GM03348 (cell line): ENCODE data around the gene NWD2.
A peak's percentile ranks its signal among the peaks of the same experiment; 100 is the strongest.
"Not testable (repeated sequence)": the region's sequence is repeated elsewhere in the genome, so short reads cannot be mapped to it uniquely, and the experiment has no call there.

Experiments used
- DNase-seq: peaks from one replicate; pipeline ENCODE4 v3.0.0; 2012; ENCODE audit warnings: low spot score

The NWD2 gene, protein sequence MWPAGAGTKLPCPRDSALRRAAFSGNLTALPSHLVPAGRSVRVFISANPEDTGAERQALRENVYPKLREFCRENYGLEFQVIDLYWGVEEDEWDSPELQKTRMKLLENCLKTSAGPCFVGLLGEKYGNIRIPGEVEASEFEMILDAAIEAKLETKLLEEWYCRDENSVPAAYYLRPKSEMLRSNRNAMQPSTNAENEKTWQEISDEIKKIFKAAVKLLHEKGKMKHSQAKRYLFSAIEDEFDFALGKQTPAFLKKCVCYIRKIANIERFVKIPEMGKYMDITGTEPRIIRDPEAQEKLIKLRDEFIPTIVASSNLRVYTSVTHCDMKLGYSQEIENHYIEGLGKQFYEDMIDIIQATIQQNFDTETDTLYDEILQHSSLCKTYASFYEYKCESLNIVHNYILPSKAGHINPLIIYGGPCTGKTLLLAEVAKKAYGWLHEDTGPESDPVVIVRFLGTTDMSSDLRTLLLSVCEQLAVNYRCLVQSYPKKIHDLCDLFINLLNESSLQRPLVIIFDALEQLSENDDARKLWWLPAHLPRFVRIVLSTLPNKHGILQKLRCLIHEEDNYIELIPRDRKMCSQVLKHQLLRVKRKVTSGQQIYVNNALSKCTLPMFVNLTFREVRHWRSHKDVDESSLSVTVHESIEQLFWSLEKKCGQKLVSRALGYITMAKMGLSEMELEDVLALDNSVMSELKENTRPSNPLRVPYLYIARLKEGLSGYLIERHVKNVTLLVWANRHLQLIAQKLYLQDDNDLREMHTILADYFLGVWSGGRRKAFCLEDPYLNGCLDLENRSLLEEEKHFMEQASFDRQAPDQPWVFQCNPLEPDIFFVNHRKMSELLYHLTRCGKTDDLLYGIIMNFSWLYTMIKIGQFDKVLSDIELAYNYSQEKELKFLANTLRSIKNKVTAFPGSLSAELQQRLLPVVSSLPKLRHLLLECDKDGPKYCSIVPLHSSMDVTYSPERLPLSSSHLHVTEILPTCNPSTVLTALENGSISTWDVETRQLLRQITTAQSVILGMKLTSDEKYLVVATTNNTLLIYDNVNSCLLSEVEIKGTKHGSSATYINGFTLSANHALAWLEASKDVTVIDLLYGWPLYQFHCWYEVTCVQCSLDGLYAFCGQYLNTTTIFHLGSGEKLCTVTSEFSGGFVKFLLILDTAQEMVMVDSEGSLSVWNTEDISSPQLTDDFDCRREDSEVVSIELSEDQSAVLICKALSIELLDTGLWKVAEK (N-terminal part only)

DNA sequence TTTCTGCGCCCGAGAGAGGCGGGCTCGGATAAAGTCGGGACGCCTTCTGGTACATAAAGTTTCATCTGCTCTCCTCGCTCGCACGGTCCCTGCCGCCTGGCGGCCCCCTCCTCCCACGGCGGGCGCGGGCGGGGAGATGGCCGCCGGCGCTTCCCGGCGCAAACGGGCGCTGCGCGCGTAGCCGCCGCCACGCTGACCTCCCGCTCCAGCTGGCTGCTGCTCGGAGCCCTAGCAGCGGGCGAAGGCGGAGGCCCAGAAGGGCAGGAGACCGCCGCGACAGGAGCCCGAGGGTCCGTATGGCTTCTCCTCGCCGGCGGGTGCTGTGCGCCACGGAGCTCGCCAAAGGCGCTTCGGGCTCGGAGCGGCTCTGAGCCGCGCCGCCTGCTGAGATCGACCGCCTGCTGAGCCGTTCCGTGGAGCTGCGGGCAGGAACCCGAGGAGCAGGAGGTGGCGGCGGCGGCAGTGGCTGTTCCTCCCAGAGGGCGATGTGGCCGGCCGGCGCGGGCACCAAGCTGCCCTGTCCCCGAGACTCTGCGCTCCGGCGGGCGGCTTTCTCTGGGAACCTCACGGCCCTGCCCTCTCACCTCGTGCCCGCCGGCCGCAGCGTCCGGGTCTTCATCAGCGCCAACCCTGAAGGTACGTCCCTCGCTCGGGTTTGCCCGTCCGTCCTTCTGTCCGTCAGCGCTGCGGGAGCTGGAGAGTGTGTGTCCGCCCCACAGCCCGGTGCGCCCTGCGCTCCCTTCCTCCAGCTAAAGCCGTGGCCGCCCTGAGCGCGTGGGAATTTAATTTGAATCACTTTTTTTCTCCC lies at the start of gene NWD2:
Gene NWD2 (plus strand): TSS at position 161 of the 808 bp plus-strand sequence. CDS start 325 bp downstream, at position 486.
- peak; percentile 18 for DNase-seq

DNA sequence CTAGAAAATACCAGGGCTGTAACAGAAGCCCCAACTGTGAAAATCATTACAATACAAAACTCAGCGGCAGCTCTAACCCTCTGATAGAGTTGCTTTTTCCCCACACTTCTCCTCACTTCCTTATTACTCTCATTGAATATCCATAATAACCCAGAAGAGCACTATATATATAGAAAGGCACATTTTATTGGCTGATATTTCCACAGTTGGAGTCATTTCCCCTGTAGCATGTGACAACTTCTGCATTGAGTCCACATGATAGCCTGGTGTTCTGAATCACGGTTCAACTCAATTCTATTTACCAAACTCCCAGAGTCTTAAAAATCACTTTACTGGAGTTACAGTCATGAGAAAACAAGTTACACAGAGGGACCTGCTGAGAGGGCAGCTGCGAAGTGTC lies 46.6 kb upstream of the NWD2 start:
- DNase-seq = no peak

DNA sequence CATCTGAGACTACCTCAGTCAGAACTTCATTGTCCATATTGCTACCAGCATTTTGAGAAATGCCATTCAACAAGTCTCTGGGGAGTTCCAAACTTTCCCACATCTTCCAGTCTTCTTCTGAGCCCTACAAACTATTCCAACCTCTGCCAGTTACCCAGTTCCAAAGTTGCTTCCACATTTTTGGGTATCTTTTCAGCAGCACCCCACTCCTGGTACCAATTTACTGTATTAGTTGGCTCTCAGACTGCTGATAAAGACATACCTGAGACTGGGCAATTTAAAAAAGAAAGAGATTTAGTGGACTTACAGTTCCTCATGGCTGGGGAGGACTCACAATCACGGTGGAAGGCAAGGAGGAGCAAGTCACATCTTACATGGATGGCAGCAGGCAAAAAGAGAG lies 39.8 kb upstream of the NWD2 start:
- DNase-seq = not testable (repeated sequence)

DNA sequence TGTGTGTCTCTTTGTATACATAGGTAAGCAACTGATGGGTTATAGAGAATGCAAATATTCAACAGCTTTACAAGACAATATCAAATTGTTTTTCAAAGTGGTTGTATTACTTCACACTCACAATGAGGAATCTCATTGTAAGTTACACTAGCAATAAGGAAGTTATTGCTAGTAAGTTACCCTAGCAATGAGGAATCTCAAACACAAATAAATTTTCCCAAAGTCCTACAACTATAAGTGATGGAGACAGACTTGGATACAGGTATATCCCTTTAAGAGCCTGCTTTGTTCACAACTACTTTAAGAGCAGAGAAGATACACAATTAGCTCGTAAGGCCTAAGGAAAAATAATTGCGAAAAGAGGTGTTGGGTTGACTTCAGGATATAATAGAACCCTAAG lies 28.3 kb upstream of the NWD2 start:
- no peak for DNase-seq

DNA sequence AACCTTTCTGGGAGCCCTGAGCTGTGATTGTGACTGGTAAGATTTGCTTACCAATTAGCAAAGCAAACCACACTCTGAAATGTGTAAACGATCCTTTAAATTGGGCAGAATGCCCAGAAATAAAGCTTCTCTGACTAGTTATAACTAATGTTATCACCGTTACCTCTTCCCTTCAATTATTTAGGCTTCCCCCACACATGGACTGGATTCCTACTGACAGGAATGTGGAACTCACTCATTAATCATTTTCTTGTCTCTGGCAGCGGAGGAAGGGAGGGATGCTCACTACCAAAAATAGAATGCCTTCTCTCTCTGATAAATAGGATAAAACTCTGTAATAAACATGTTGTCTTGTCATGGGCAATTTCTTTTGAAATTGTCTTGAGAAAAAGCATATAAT lies 25.3 kb upstream of the NWD2 start:
- no peak for DNase-seq

DNA sequence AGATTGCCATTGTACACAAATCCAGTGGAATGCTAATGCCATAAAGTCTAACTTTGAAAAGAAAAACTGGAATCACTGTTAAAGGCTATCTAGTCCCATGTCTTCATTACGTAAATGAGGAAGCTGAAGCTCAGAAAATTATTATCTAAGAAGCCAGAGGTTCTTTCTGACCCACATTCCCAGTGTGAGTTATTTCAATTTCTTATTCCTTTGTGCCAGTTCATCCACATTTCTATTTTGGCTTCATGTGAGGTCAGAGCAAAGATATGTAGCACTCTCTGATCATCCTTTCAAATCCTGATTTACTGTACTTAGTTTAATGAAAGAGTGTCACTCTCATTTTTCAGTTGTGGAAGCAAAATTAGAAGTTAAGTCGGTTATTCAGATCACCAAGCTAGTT lies 24.6 kb upstream of the NWD2 start:
- no peak for DNase-seq

DNA sequence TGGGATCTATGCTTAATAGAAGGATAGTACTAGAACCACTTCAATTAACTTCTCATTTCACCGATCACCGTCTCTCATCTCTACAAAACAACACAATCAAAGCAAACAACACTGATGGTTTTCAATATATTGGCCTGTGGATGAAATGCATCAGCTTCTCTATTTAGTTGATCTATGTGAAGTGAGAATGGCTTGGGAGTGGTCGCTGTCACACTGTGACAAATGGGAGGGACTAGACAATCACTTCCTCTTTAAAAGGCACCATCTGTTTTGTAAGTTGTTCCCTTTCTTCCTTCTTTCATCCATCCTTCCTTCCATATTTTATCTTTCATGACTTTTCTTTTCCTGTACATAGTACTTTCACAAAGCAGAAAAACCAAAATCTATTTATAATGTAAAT lies 23.9 kb upstream of the NWD2 start:
- no peak for DNase-seq

DNA sequence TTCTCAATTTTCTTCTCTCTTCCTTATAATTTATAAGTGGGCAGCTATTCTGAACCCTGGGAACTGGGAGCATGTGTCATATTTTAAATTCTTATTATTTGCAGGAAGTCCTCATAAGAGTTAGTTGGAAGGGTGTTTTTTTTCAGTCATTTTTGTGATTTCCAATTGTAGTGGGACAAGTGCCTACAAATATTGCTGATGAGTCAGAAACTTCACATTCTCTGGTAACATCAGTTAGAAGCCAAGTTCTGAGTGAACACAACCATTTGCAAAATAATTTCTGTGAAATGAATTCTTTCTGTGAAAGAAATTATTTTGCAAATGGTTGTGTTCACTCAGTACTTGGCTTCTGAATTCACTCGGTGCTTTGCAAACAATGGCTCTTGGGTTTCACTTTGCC lies 20.8 kb upstream of the NWD2 start:
- no peak for DNase-seq

DNA sequence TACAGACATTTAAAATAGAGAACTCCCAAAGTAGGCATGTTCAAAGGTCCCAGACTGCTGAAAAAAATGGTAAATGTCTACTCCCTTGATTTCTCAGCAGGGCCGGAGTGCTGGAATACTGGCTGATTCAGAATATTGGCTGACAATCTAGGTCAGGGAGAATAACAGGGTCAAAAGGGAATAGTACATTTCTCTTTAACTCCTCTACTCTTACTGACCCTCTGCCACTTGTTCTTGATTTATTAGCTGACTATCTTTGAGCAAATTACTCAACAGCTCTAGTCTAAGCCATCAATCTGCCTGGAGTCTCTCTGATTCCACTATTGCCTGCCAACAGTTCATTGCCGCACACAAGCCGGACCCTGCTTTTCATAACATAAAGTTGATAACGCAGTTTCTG lies 19.7 kb upstream of the NWD2 start:
- DNase-seq = no peak

DNA sequence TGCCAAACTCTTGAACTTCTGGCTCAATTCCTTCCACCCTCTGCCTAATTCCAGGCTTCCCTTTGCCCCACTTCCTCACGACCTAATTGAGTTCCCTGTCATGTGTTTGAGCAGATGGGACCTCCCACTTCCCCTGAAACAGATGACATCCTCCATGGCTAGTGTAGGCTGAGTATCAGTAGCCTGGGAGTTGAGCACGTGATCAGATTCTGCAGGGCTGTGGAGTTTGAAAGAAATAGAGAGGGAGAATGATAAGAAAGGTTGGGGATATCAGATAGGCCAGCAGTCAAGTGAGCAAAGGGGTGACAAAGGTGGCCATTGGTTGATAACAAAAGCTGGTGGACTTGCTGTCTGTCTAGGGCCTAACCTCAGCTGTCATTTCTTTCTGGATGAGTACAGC lies 18.8 kb upstream of the NWD2 start:
- DNase-seq = no peak

DNA sequence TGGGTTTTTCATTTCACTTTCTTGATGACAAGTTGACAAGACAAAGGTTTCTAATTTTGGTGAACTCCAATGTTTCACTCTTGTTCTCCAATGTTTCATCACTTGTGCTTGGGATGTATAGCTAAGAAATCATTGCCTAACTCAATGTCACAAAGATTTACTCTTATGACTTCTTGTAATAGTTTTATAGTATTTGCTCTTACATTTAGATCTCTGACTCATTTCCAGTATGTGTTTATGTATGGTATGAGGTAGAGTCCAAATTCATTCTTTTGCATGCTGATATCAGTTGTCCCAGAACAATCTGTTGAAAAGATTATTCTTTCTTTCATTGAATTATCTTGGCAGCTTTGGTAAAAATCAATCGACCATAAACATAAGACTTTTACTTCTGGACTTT lies 12.2 kb upstream of the NWD2 start:
- no peak for DNase-seq

DNA sequence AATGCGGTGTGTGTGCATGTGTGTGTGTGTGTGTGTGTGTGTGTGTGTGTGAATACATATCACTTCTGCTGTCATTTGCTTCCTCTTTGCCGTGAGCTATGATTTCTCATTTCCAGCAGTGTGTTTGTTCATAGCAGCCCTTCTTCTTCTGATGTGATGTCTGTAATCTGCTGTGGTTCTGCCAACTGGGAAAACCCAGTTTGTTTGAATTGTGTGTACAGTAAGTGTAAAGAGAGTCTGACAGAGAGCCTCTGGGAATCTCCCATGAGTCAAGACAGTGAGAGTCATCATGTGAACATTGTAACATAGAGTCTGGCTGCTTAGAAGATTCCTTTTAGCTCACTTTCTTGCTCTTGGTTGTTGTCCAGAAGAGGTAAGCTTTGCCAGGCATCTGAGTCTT lies 8.4 kb upstream of the NWD2 start:
- DNase-seq = no peak

DNA sequence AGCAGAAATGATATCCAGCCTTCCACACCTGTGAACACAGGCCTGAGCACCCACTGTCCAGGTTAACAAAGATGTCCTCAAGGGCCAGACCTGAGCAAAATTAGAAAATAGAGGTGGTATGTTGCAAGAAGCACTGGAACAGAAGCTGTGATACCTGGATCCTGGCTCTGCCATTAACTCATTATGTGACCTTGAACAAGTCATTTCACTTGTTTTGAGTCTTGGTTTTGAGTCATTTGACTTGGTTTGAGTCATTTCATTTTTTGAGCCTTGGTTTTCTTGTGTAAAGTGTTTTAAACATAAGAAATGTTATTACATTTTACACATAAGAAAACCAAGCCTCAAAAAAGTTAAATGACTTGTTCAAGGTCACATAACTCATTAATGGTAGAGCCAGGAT lies 2.9 kb upstream of the NWD2 start:
- no peak for DNase-seq

DNA sequence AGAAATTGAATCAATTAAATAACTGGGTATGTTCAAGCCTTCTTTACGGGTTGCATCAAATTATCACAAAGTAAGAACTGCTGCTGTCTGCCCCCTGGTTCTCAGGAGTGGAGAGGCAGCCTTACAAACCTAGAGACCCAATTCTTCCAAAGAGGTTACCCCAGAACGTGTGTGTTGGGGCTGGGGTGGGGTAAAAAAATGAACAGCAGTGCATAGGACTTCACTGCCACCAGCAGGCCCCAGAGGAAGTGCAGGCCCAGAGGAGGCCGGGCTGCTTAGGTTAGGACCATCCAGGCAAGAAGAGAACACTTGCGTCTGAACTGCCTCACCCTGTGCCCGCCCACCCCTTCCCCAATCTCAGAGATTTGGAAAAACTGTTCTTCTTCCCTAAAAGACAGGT lies 1.5 kb upstream of the NWD2 start:
- DNase-seq = no peak

DNA sequence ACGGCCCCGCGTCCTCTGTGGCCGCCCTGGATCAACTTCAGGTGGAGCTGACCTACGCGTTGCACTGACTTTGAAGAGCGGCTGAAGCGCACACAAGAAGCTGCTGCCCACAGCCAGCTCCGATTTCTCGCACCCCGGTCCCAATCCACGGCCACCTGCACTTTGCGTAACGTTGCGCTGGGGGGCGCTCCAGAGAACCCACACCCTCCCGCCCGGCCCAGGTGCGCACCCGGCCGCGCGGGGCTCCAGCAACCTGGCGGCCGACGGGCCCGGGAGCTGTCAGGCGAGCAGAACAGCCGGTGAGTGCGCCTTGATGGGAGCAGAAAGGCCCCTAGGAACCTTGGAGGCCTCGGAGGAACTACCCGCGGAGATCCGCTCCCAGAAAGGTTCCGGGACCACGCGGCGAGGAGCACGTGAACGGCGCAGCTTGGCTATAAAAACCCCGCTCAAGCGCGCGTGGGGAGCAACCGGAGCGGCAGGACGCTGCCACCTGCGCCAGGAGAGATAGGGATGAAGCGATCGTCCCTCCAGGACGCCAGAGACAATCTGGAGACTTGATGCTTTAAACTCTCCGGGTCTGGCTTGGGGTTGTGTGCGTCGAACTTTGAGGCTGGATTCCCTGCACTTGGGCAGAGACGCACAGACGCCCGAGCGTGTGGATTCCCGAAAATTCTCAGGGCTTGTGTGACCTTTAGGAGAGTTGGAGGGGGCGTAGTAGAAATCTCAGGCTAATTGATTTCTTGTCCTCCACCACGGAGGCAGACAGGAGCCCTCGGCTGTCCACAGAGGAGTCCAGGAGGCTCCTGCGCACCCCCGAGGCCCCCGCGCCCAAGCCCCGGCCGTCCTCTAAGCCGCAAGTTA lies 591 bp upstream of the NWD2 start:
- peak; percentile 6 for DNase-seq

DNA sequence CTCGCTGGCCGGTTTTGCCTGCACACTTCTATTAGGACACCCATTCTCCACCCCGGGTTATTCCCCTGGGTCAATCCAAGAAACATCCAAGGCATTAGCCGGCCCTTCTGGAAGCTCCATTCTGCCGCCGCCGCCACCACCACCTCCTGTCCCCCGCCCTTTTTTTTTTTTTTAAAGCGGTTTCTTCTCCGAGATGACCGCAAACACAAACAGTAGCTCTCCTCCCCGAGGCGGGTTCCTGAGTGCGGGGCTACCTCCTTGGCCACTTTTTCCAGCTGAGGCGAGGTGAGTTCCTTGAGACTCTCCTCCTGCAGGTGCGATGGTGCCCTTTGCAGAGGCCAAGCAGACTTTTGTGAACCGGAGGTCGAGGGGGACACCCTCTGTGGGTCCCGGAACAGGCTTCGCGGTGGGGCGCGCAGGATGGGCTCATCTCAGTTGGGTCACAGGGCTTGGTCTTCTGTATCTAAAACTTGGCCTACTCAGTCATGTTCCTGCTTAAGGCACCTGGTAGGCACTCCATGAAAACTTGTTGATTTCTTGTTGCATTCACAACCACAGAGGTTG lies 930 bp downstream of the NWD2 start:
- DNase-seq = peak; percentile 2

DNA sequence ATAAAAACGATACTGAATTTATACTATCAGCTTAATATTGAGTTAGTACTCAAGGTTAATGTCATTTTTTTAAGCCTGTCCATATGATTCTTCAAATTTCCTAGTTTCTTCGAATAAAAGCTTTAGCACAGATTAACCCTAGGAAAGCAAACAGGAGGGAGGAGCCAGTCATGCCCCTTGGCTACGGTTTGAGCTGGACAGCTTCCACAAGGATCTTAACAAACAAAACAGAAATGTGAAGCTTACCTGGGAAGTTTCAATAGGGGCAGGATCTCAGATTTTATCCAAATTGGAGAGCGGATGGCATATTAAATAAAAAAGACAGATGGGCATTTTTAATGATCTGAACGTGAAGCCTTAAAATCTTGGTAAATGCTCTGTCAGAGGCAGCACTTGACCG lies 2.3 kb downstream of the NWD2 start:
- DNase-seq = no peak

DNA sequence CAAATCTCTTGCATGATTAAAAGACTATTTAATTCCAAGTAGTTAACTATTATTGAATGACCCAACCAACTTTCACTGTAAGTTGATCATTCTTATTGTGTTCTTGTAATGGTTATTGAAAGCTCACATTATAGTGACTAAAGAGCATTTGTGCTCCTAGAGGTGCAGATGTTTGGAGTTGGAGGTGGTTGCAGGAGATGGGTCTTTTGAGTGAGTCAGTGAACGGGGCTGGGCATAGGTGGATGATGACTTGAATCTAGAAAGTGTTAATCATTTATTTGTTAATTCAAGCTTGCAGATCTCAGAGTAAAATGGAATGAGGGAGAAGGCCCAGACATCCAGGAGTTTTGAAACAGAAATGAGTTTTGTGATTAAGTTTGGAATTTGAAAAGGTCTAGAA lies 13.7 kb downstream of the NWD2 start:
- DNase-seq = no peak

DNA sequence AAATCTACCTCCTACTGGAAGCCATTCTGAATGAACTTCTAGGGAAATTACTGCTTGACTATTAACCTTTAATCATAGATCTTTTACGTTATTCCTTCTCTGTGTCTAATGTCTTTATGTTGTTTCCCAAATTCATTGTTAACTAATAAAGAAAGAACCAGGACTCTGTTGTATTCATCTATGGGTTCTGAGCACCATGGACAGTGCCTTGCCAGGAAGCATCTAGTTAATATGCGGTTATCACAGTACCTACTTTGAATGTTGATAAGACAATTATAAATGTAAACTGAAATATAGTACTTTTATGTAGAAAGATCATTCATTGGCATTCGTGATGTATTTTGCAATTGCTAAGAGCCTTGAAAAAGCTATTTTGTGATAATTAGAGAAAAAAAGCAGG lies 23.8 kb downstream of the NWD2 start:
- no peak for DNase-seq

DNA sequence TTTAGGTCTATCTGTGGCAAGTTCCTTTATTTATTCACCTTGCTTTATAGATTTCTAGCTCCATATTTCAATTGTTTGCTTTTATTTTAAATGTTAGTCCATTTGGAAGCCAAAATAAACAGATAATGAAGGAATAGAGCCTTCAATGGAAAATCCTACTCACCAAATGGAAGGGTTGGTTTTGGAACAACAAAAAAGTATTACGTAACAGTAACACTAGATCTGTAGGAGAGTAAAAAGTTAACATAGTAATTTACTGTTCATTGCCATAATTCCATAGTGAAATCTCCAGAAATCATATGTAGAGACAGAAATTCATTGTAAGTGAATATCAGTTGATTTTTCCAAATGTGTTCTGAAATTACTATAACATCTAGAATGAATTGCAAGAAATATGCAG lies 34.6 kb downstream of the NWD2 start:
- DNase-seq = no peak
